ENCODE results near the gene RBM12. TPM values are rescaled to one million over a fixed set of nuclear protein-coding genes. Genes with fewer than 3 reads are reported as not detected.

The RBM12 gene
- total and polyA plus RNA-seq, 11 donors, result 7.4 to 61.7 (median 43.0) TPM

GRCh38 chr20:35615667-35616464 lies 48.8 kb downstream of the RBM12 start, which contains the start of gene SPAG4:
SPAG4 (plus strand) TSS chr20:35615829; CDS start chr20:35616004, 175 bp downstream.
- peak in 1 of 2 donors; percentile 64 for TF ChIP-seq POLR2A (IDR thresholded peaks at IDR 0.05)
- no peak for TF ChIP-seq CTCF (IDR thresholded peaks at IDR 0.05)

GRCh38 chr20:35611482-35611881 lies 53.2 kb downstream of the RBM12 start:
- H3K4me1 ChIP-seq, result peaks cover 0 to 10% (median 3%) of the 10 kb centered on the region in 12 donors
- intact Hi-C loops (cut with DNase I), result loop anchor here in 1 of 10 donors (10.0 kb wide), 1 partner anchor 147 kb away; no protein-coding TSS in a partner anchor
- H3K27me3 ChIP-seq, result no peaks in the 10 kb centered on the region
- no peak overlapping the region for H3K4me3 ChIP-seq
- H3K27ac ChIP-seq, result no peak overlapping the region
- ATAC-seq, result no peak
- no peaks in the 10 kb centered on the region for H3K36me3 ChIP-seq
- no peaks in the 10 kb centered on the region for H3K9me3 ChIP-seq
- TF ChIP-seq CTCF (IDR thresholded peaks at IDR 0.05) (no peak), POLR2A (IDR thresholded peaks at IDR 0.05) (no peak)
- 91 to 100% (median 93%) methylated on average over 2 of the region's 2 CpGs for WGBS, 4 donors
- no peak for DNase-seq

More at GRCh38 chr20:35615667-35616464, 48.8 kb downstream of the RBM12 start, which contains the start of gene SPAG4:
- H3K27ac ChIP-seq, result peak within 1 kb of the TSS; percentile 15 to 97 (median 86)
- ATAC-seq (peak; percentile 93 to 95 (median 94)), DNase-seq (peak; percentile 61 to 100 (median 73))
- no peaks in the 10 kb centered on the region for H3K27me3 ChIP-seq
- no peaks in the 10 kb centered on the region for H3K9me3 ChIP-seq
- intact Hi-C loops (cut with DNase I), result loop anchor here in 9 of 10 donors (1.0 to 10.0 kb wide), 7 partner anchors 46 to 151 kb away; partner anchors contain the start of genes CPNE1 (in 7 of the 9), RBM12 (in 7 of the 9), ERGIC3 (in 1 of the 9) and NFS1 (in 1 of the 9)
- H3K36me3 ChIP-seq, result no peaks in the 10 kb centered on the region
- H3K4me3 ChIP-seq, result peak within 1 kb of the TSS; percentile 39 to 69 (median 65)
- 0 to 1% (median 1%) methylated on average over 14 to 68 of the region's 68 CpGs for WGBS, 4 donors
- H3K4me1 ChIP-seq, result peaks cover 3 to 45% (median 28%) of the 10 kb centered on the region in 12 donors

GRCh38 chr20:35610833-35611427 lies 53.8 kb downstream of the RBM12 start:
- Histone ChIP-seq H3K4me1 (peaks cover 0 to 10% (median 2%) of the 10 kb centered on the region in 12 donors), H3K4me3 (no peak overlapping the region), H3K36me3 (no peaks in the 10 kb centered on the region), H3K9me3 (no peaks in the 10 kb centered on the region), H3K27me3 (no peaks in the 10 kb centered on the region), H3K27ac (no peak overlapping the region)
- DNase-seq (no peak), ATAC-seq (peak in 2 of 4 donors; percentile 27 to 32)
- TF ChIP-seq CTCF (IDR thresholded peaks at IDR 0.05), result no peak
- no peak for TF ChIP-seq POLR2A (IDR thresholded peaks at IDR 0.05)
- intact Hi-C loops (cut with DNase I), result loop anchor here in 1 of 10 donors (10.0 kb wide), 1 partner anchor 146 kb away; no protein-coding TSS in a partner anchor
- 75 to 83% (median 78%) methylated on average over 9 of the region's 9 CpGs for WGBS, 4 donors

Measured in heart left ventricle (tissue), 16 donors.